Duodenal mucosa (tissue), 2 donors: Measurements from ENCODE around the gene PRAMEF15.
"Not testable (repeated sequence)": the region's sequence is repeated elsewhere in the genome, so short reads cannot be mapped to it uniquely, and the experiment has no call there.

ENCODE experiments used
- H3K27ac ChIP-seq: one replicate; pipeline ENCODE4 v1.7.0; 2013; ENCODE audit warnings: low read depth, low read length
- H3K27me3 ChIP-seq, 2 donors: one replicate each; pipeline ENCODE4 v1.7.0; 2013; ENCODE audit warnings: low read length in 2 of 2, control low read depth in 1 of 2; ENCODE audit not compliant: insufficient read depth in 2 of 2, control insufficient read depth in 1 of 2
- H3K36me3 ChIP-seq, 2 donors: one replicate each; pipeline ENCODE4 v1.7.0; 2013; ENCODE audit warnings: low read length in 2 of 2, control low read depth in 1 of 2; ENCODE audit not compliant: insufficient read depth in 2 of 2, control insufficient read depth in 1 of 2
- H3K4me1 ChIP-seq, 2 donors: one replicate each; pipeline ENCODE4 v1.7.0; 2013; ENCODE audit warnings: low read length in 2 of 2, control low read depth in 1 of 2; ENCODE audit not compliant: insufficient read depth in 2 of 2, control insufficient read depth in 1 of 2
- H3K4me3 ChIP-seq, 2 donors: one replicate each; pipeline ENCODE4 v1.7.0; 2013; ENCODE audit warnings: low read length in 2 of 2, low read depth in 1 of 2
- H3K9ac ChIP-seq, 2 donors: one replicate each; pipeline ENCODE4 v1.7.0; 2013; ENCODE audit warnings: low read length in 2 of 2, low read depth in 1 of 2
- H3K9me3 ChIP-seq, 2 donors: one replicate each; pipeline ENCODE4 v1.7.0; 2013; ENCODE audit warnings: low read length in 2 of 2, control low read depth in 1 of 2; ENCODE audit not compliant: control insufficient read depth in 1 of 2

Gene PRAMEF15

GRCh38 chr1:13315281-13315680 is at the start of gene PRAMEF15:
TSS of gene PRAMEF15 (plus strand) at chr1:13315581. CDS start at chr1:13318408, 2,827 bp downstream.
- H3K27ac ChIP-seq, H3K9me3 ChIP-seq, H3K4me1 ChIP-seq, H3K9ac ChIP-seq, H3K27me3 ChIP-seq, H3K36me3 ChIP-seq, H3K4me3 ChIP-seq: not testable (repeated sequence)

- not testable (repeated sequence) for H3K9me3 ChIP-seq, H3K4me3 ChIP-seq, H3K27me3 ChIP-seq, H3K36me3 ChIP-seq, H3K9ac ChIP-seq, H3K4me1 ChIP-seq, H3K27ac ChIP-seq
Measured at GRCh38 chr1:13277016-13277415, 38.4 kb upstream of the PRAMEF15 start.

DNA sequence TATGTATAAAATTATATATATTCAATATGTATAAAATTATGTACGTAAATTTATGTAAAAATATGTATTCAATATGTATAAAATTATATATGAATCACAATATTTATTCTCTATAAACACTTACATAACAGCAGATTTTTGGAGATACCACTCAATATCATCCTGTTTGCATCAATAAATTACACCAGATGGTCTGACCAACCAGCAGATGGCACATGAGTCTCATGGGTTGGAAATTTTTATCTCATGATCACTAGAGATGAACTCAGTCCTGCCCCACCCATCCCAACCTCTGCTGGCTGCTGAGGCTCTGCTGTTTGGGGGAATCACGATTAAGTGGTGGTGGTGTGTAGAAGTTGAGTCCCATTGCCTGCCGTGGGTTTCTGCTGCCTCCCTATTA is 35.8 kb upstream of the PRAMEF15 start:
- not testable (repeated sequence) for H3K27me3 ChIP-seq, H3K27ac ChIP-seq, H3K9ac ChIP-seq, H3K4me3 ChIP-seq, H3K9me3 ChIP-seq, H3K36me3 ChIP-seq, H3K4me1 ChIP-seq

GRCh38 chr1:13285037-13285436 is 30.3 kb upstream of the PRAMEF15 start, which contains the start of gene PRAMEF8:
TSS of gene PRAMEF8 (minus strand) at chr1:13285137. CDS start at chr1:13284091, 1,046 bp downstream.
- not testable (repeated sequence) for H3K4me3 ChIP-seq, H3K9ac ChIP-seq, H3K27ac ChIP-seq, H3K9me3 ChIP-seq, H3K4me1 ChIP-seq, H3K27me3 ChIP-seq, H3K36me3 ChIP-seq

GRCh38 chr1:13289030-13289429 is 26.4 kb upstream of the PRAMEF15 start:
- not testable (repeated sequence) for H3K9me3 ChIP-seq, H3K36me3 ChIP-seq, H3K27me3 ChIP-seq, H3K4me3 ChIP-seq, H3K27ac ChIP-seq, H3K4me1 ChIP-seq, H3K9ac ChIP-seq

DNA sequence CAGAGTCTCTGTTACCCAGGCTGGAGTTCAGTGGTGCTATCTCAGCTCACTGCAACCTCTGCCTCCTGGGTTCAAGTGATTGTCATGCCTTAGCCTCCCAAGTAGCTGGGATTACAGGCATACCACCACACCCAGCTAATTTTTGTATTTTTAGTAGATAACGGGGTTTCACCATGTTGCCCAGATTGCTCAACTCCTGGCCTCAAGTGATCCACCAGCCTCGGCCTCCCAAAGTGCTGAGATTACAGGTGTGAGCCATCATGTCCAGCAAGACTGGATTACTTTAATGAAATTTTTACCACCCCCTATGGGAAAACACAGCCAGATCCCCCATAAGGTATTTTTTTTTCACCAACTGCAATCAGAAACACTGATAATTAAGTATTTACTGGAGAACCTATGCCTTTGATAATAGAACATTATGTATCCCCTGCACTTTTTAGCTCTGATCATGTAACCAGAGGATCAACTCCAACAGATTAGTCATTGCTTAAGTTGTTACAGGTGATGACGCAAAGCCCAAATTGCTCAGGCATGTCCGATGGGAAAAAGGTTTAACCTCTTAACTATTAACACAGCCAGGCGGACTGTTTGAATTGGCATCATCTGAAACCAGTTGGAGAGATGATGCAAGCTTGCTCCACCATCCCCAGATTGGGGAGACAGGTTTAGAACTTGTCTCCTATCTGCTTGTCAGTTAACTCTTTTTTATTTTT is 18.0 kb upstream of the PRAMEF15 start:
- H3K4me3 ChIP-seq = not testable (repeated sequence)

GRCh38 chr1:13298699-13299098 is 16.7 kb upstream of the PRAMEF15 start:
- not testable (repeated sequence) for H3K27ac ChIP-seq, H3K9ac ChIP-seq, H3K4me3 ChIP-seq, H3K27me3 ChIP-seq, H3K36me3 ChIP-seq, H3K9me3 ChIP-seq, H3K4me1 ChIP-seq

More for the DNA sequence above, 18.0 kb upstream of the PRAMEF15 start:
- H3K9me3 ChIP-seq, H3K27ac ChIP-seq, H3K4me1 ChIP-seq, H3K36me3 ChIP-seq, H3K9ac ChIP-seq, H3K27me3 ChIP-seq: not testable (repeated sequence)

- H3K27me3 ChIP-seq, H3K27ac ChIP-seq: not testable (repeated sequence)
Measured at GRCh38 chr1:13302197-13302596, 13.2 kb upstream of the PRAMEF15 start.

GRCh38 chr1:13303239-13303638 is 12.1 kb upstream of the PRAMEF15 start, which contains the start of gene PRAMEF33:
TSS of gene PRAMEF33 (plus strand) at chr1:13303539. CDS start at chr1:13305955, 2,416 bp downstream.
- H3K9me3 ChIP-seq, H3K36me3 ChIP-seq, H3K27ac ChIP-seq, H3K27me3 ChIP-seq, H3K4me1 ChIP-seq, H3K9ac ChIP-seq, H3K4me3 ChIP-seq: not testable (repeated sequence)

More at GRCh38 chr1:13302197-13302596, 13.2 kb upstream of the PRAMEF15 start:
- H3K4me1 ChIP-seq, H3K36me3 ChIP-seq, H3K9me3 ChIP-seq, H3K9ac ChIP-seq, H3K4me3 ChIP-seq: not testable (repeated sequence)

- H3K4me3 ChIP-seq, H3K4me1 ChIP-seq, H3K9me3 ChIP-seq, H3K27me3 ChIP-seq, H3K9ac ChIP-seq, H3K27ac ChIP-seq, H3K36me3 ChIP-seq: not testable (repeated sequence)
Measured at GRCh38 chr1:13342496-13342895, 27.1 kb downstream of the PRAMEF15 start.

GRCh38 chr1:13347034-13347433 is 31.7 kb downstream of the PRAMEF15 start, which contains the start of gene PRAMEF14:
TSS of gene PRAMEF14 (minus strand) at chr1:13347134. CDS start at chr1:13345314, 1,820 bp downstream.
- not testable (repeated sequence) for H3K36me3 ChIP-seq, H3K9me3 ChIP-seq, H3K9ac ChIP-seq, H3K4me3 ChIP-seq, H3K27ac ChIP-seq, H3K4me1 ChIP-seq, H3K27me3 ChIP-seq
